OCI-LY1 (cell line): ENCODE measurements around the gene GSDMA.

Experiments
- CTCF ChIP-seq: fragments of 200-600 bp; sonication (generic), shearing (Covaris generic); IDR thresholded peaks from 2 replicates; pipeline ENCODE4 v1.5.1; 2017; ENCODE audit warnings: mild to moderate bottlenecking, antibody characterized with exemption, low read length, moderate library complexity, mixed read lengths
- EZH2 ChIP-seq: fragments of 200-600 bp; sonication (generic), shearing (Covaris generic); IDR thresholded peaks from 2 replicates; pipeline ENCODE4 v1.8.0; 2017; ENCODE audit warnings: borderline replicate concordance, mixed run types, mild to moderate bottlenecking, antibody characterized with exemption, low read length, moderate library complexity, mixed read lengths

- no peak for TF ChIP-seq CTCF
- TF ChIP-seq EZH2, result no peak
Observed at GRCh38 chr17:39922006-39922405, 40.8 kb upstream of the GSDMA start.
